A549 (cell line): ENCODE measurements around the gene PLD3. TPM values are rescaled to one million over a fixed set of nuclear protein-coding genes. Genes with fewer than 3 reads are reported as not detected.

Source experiments
- ATAC-seq, 2 experiments: fragments of 200-7000 bp in 1 of 2; fragments of >200 bp in 1 of 2; cut with Nextera tagmentation in 1 of 2; cut with Tn5 transposase in 1 of 2; 3 replicates each; pipeline versions ENCODE4 v1.8.0 to v1.9.1; 2018 to 2020; ENCODE audit warnings: mild to moderate bottlenecking in 1 of 2, moderate library complexity in 1 of 2
- CTCF ChIA-PET: fragments of 300-600 bp; sonication (Branson Sonifier 250); formaldehyde crosslinking; extraction: SDS; loops from one replicate; lab custom pipeline; 2021; ENCODE audit warnings: antibody characterized with exemption, inconsistent platforms; lab: Yijun Ruan, JAX
- POLR2A ChIA-PET: fragments of 350-600 bp; formaldehyde crosslinking; extraction: SDS; loops from one replicate; lab custom pipeline; 2021; ENCODE audit warnings: antibody characterized with exemption, inconsistent platforms; lab: Yijun Ruan, JAX
- DNase-seq, 2 experiments: peaks; one replicate each; pipeline versions ENCODE4 v3.0.0 to v3.0.0-alpha.2; 2011 to 2016; ENCODE audit warnings: low read depth in 1 of 2, low spot score in 1 of 2
- FAIRE-seq: peaks from 2 replicates; lab custom pipeline; 2011; peaks lifted over from hg19 to GRCh38; lab: Jason Lieb, UNC
- H3K27ac ChIP-seq, 2 experiments: fragments of >200 bp; sonication (Bioruptor Twin); formaldehyde crosslinking; 3 replicates each; pipeline ENCODE4 v1.5.1; 2016 to 2017
- H3K4me1 ChIP-seq: fragments of >200 bp; sonication (Bioruptor Twin); formaldehyde crosslinking; 3 replicates; pipeline ENCODE4 v1.6.1; 2016
- H3K4me2 ChIP-seq: fragments of >200 bp; sonication (Bioruptor Twin); formaldehyde crosslinking; 3 replicates; pipeline ENCODE4 v1.6.1; 2016
- H3K4me3 ChIP-seq: fragments of >200 bp; sonication (Bioruptor Twin); formaldehyde crosslinking; 3 replicates; pipeline ENCODE4 v1.5.1; 2016
- H3K9me3 ChIP-seq: fragments of >200 bp; sonication (Bioruptor Twin); formaldehyde crosslinking; 3 replicates; pipeline ENCODE4 v1.6.1; 2016
- CBX2 ChIP-seq: fragments of 200-600 bp; sonication (generic); IDR thresholded peaks from 2 replicates; pipeline ENCODE4 v1.6.1; 2016; ENCODE audit warnings: low read depth, mild to moderate bottlenecking, borderline replicate concordance
- CEBPB ChIP-seq, 2 experiments: fragments of >200 bp in 1 of 2; sonication (Bioruptor Twin) in 1 of 2; formaldehyde crosslinking in 1 of 2; IDR thresholded peaks; 2 replicates each; pipeline ENCODE4 v1.6.1; 2012 to 2016
- CHD2 ChIP-seq: fragments of 150-350 bp; IDR thresholded peaks from 2 replicates; pipeline ENCODE4 v1.6.1; 2014; ENCODE audit warnings: low read length; ENCODE audit not compliant: partially characterized antibody
- CHD4 ChIP-seq: fragments of 200-600 bp; sonication (generic); IDR thresholded peaks from 2 replicates; pipeline ENCODE4 v1.6.1; 2016; ENCODE audit warnings: antibody characterized with exemption, mild to moderate bottlenecking, borderline replicate concordance
- CTCF ChIP-seq: fragments of >200 bp; sonication (Bioruptor Twin); formaldehyde crosslinking; IDR thresholded peaks from 3 replicates; pipeline ENCODE4 v1.5.1; 2016
- EHMT2 ChIP-seq: fragments of 200-600 bp; sonication (generic); IDR thresholded peaks from 2 replicates; pipeline ENCODE4 v1.6.1; 2016; ENCODE audit warnings: antibody characterized with exemption, low read depth, mild to moderate bottlenecking, moderate library complexity
- ELK1 ChIP-seq: fragments of 150-350 bp; IDR thresholded peaks from 2 replicates; pipeline ENCODE4 v1.6.1; 2014; ENCODE audit warnings: low read depth, mild to moderate bottlenecking, low read length
- EP300 ChIP-seq, 2 experiments: fragments of >200 bp; sonication (Bioruptor Twin); formaldehyde crosslinking; IDR thresholded peaks; 2 replicates in 1 of 2; 3 replicates in 1 of 2; pipeline ENCODE4 v1.6.1; 2016 to 2017
- ESRRA ChIP-seq: fragments of 150-350 bp; IDR thresholded peaks from 2 replicates; pipeline ENCODE4 v1.6.1; 2014; ENCODE audit warnings: mild to moderate bottlenecking, low read length, borderline replicate concordance
- FOSB ChIP-seq: fragments of 250-450 bp; sonication (Bioruptor Pico); IDR thresholded peaks from 2 replicates; pipeline ENCODE4 v1.5.0; 2020; ENCODE audit warnings: mild to moderate bottlenecking, moderate library complexity
- GATA3 ChIP-seq: IDR thresholded peaks from 2 replicates; pipeline ENCODE4 v1.6.1; 2012; ENCODE audit warnings: borderline replicate concordance
- JUNB ChIP-seq: fragments of >200 bp; sonication (Bioruptor Twin); formaldehyde crosslinking; IDR thresholded peaks from 2 replicates; pipeline ENCODE4 v1.6.1; 2016
- MAFK ChIP-seq: fragments of 450-650 bp; IDR thresholded peaks from 2 replicates; pipeline ENCODE4 v1.6.1; 2014; ENCODE audit not compliant: partially characterized antibody
- MAZ ChIP-seq: fragments of 150-350 bp; IDR thresholded peaks from 2 replicates; pipeline ENCODE4 v1.6.1; 2014; ENCODE audit warnings: antibody characterized with exemption, low read depth, low read length, borderline replicate concordance
- MYC ChIP-seq: IDR thresholded peaks from 2 replicates; pipeline ENCODE4 v1.6.1; 2012; ENCODE audit warnings: mild to moderate bottlenecking, inconsistent platforms, low read length, improper control_type of control experiment, borderline replicate concordance
- PBX3 ChIP-seq: IDR thresholded peaks from 2 replicates; pipeline ENCODE4 v1.6.1; 2012
- PHF8 ChIP-seq: fragments of 200-600 bp; sonication (generic); IDR thresholded peaks from 2 replicates; pipeline ENCODE4 v1.6.1; 2016; ENCODE audit warnings: low read depth, mild to moderate bottlenecking, antibody characterized with exemption, moderate library complexity, borderline replicate concordance
- POLR2A ChIP-seq: IDR thresholded peaks from 2 replicates; pipeline ENCODE4 v1.6.1; 2012; ENCODE audit warnings: mild to moderate bottlenecking, low read length
- RAD21 ChIP-seq, 2 experiments: fragments of >200 bp in 1 of 2; sonication (Bioruptor Twin) in 1 of 2; formaldehyde crosslinking in 1 of 2; IDR thresholded peaks in 1 of 2; conservative IDR thresholded peaks in 1 of 2; 2 replicates in 1 of 2; 3 replicates in 1 of 2; pipeline ENCODE4 v1.6.1; 2012 to 2018; ENCODE audit warnings: inconsistent platforms in 1 of 2
- RARB ChIP-seq: fragments of 250-450 bp; sonication (Bioruptor Pico); IDR thresholded peaks from 2 replicates; pipeline ENCODE4 v1.8.0; 2021; ENCODE audit warnings: mild to moderate bottlenecking, moderate library complexity
- RCOR1 ChIP-seq: fragments of 150-350 bp; IDR thresholded peaks from 2 replicates; pipeline ENCODE4 v1.6.1; 2014; ENCODE audit warnings: antibody characterized with exemption, low read length, low read depth
- RFX5 ChIP-seq: fragments of 450-650 bp; IDR thresholded peaks from 2 replicates; pipeline ENCODE4 v1.7.1; 2014; ENCODE audit warnings: antibody characterized with exemption, mild to moderate bottlenecking, moderate library complexity
- RNF2 ChIP-seq: fragments of 200-600 bp; sonication (generic); IDR thresholded peaks from 2 replicates; pipeline ENCODE4 v1.6.1; 2016; ENCODE audit warnings: low read depth, mild to moderate bottlenecking, antibody characterized with exemption, moderate library complexity, borderline replicate concordance
- SMC3 ChIP-seq: fragments of >200 bp; sonication (Bioruptor Twin); formaldehyde crosslinking; IDR thresholded peaks from 3 replicates; pipeline ENCODE4 v1.6.1; 2018; ENCODE audit warnings: inconsistent platforms
- TFCP2L1 ChIP-seq: fragments of 250-450 bp; sonication (Bioruptor Pico); IDR thresholded peaks from 2 replicates; pipeline ENCODE4 v1.5.0; 2021; ENCODE audit warnings: mild to moderate bottlenecking
- ZC3H11A ChIP-seq: fragments of 450-650 bp; IDR thresholded peaks from 2 replicates; pipeline ENCODE4 v1.6.1; 2014; ENCODE audit warnings: antibody characterized with exemption, mild to moderate bottlenecking
- ZFP36 ChIP-seq: fragments of 450-650 bp; IDR thresholded peaks from 2 replicates; pipeline ENCODE4 v1.6.1; 2014; ENCODE audit warnings: borderline replicate concordance; ENCODE audit not compliant: partially characterized antibody
- WGBS: methylation state at CpG from one replicate; pipeline ENCODE4 v1.1.6; 2017; ENCODE audit errors: missing lambda C conversion rate; 5-methylcytosine and 5-hydroxymethylcytosine counted together
- polyA plus RNA-seq, 4 experiments: library from polyadenylated mRNA; depleted of rRNA in 3 of 4; stranded (reverse); fragments of >200 nt; fragmentation: RNase III in 1 of 4; extraction: RNeasy Plus Mini Kit Qiagen cat#74134 plus additional on column Dnase treatment in 1 of 4; gene quantifications; 2 replicates in 3 of 4; 3 replicates in 1 of 4; pipeline ENCODE4 v1.2.3, GENCODE V29; 2011 to 2017
- TF ChIP-seq, protein P1 (sequence below): fragments of 250-450 bp; sonication (Bioruptor Pico); IDR thresholded peaks from 2 replicates; pipeline ENCODE4 v1.5.0; 2021; ENCODE audit warnings: mild to moderate bottlenecking, moderate library complexity, borderline replicate concordance
- TF ChIP-seq, protein P2 (sequence below): fragments of 250-450 bp; sonication (Bioruptor Pico); IDR thresholded peaks from 2 replicates; pipeline ENCODE4 v1.5.0; 2020; ENCODE audit warnings: low read depth, mild to moderate bottlenecking, moderate library complexity
- TF ChIP-seq, protein P3 (sequence below): fragments of >200 bp; sonication (Bioruptor Twin); formaldehyde crosslinking; IDR thresholded peaks from 2 replicates; pipeline ENCODE4 v1.6.1; 2016
- TF ChIP-seq, protein P4 (sequence below): fragments of 450-650 bp; IDR thresholded peaks from 2 replicates; pipeline ENCODE4 v1.6.1; 2014; ENCODE audit warnings: antibody characterized with exemption

PLD3 gene
- polyA plus RNA-seq, 2 of the 4 experiments (the other 2 are of a cell fraction) = 265 to 290 TPM

GRCh38 chr19:40425450-40426287 lies 77.2 kb downstream of the PLD3 start, which contains the start of gene SERTAD1:
Gene SERTAD1 (minus strand): TSS chr19:40425992. CDS start chr19:40423546, 2,446 bp downstream.
- Histone ChIP-seq H3K4me2 (peak within 1 kb of the TSS; percentile 98), H3K4me3 (peak within 1 kb of the TSS; percentile 66), H3K27ac (peak within 1 kb of the TSS; percentile 93 to 94), H3K4me1 (peaks cover 25% of the 10 kb centered on the region), H3K9me3 (no peaks in the 10 kb centered on the region)
- DNase-seq (peak; percentile 100), ATAC-seq (peak; percentile 78 to 85), FAIRE-seq (peak; percentile 100)
- WGBS = under 1% methylated on average over 54 of the region's 75 CpGs
- ChIA-PET CTCF (interaction anchor here (0.7 to 46.6 kb wide), 26 partner anchors 2 to 221 kb away, joined by 3 to 950 read pairs (median 4); partner anchors contain the start of genes BLVRB, PRX, SERTAD1 and SERTAD3), POLR2A (interaction anchor here (0.5 to 5.8 kb wide), 44 partner anchors 9 to 990 kb away, joined by 3 to 208 read pairs (median 4); partner anchors contain the start of genes ACTMAP, BLVRB, C19orf47 and PLD3)
- TF ChIP-seq, protein P1, sequence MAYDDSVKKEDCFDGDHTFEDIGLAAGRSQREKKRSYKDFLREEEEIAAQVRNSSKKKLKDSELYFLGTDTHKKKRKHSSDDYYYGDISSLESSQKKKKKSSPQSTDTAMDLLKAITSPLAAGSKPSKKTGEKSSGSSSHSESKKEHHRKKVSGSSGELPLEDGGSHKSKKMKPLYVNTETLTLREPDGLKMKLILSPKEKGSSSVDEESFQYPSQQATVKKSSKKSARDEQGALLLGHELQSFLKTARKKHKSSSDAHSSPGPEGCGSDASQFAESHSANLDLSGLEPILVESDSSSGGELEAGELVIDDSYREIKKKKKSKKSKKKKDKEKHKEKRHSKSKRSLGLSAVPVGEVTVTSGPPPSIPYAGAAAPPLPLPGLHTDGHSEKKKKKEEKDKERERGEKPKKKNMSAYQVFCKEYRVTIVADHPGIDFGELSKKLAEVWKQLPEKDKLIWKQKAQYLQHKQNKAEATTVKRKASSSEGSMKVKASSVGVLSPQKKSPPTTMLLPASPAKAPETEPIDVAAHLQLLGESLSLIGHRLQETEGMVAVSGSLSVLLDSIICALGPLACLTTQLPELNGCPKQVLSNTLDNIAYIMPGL (CRISPR knock-in tag) = peak; percentile 98
- peak; percentile 100 for TF ChIP-seq CTCF
- TF ChIP-seq, protein P2, sequence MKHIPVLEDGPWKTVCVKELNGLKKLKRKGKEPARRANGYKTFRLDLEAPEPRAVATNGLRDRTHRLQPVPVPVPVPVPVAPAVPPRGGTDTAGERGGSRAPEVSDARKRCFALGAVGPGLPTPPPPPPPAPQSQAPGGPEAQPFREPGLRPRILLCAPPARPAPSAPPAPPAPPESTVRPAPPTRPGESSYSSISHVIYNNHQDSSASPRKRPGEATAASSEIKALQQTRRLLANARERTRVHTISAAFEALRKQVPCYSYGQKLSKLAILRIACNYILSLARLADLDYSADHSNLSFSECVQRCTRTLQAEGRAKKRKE (CRISPR knock-in tag) = no peak
- TF ChIP-seq GATA3 = no peak
- TF ChIP-seq RAD21 (conservative IDR thresholded peaks at IDR 0.05 in 1 of 2, IDR thresholded peaks at IDR 0.05 in 1 of 2) = peak; percentile 11 to 73; a peak in 4 of 5 replicates
- TF ChIP-seq RCOR1 = no peak
- TF ChIP-seq FOSB = no peak
- no peak for TF ChIP-seq RNF2
- TF ChIP-seq PBX3 = peak; percentile 81
- TF ChIP-seq EP300 (IDR thresholded peaks at IDR 0.05) = no peak; a peak in 1 of 5 replicates
- no peak; the same call in 1 of the 2 replicates for TF ChIP-seq JUNB
- TF ChIP-seq, protein P3, sequence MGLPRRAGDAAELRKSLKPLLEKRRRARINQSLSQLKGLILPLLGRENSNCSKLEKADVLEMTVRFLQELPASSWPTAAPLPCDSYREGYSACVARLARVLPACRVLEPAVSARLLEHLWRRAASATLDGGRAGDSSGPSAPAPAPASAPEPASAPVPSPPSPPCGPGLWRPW = no peak
- TF ChIP-seq ZC3H11A = no peak
- TF ChIP-seq RARB (CRISPR knock-in tag) = no peak
- no peak for TF ChIP-seq ELK1
- peak; percentile 99 for TF ChIP-seq POLR2A
- TF ChIP-seq ESRRA = no peak
- TF ChIP-seq EHMT2 = no peak
- TF ChIP-seq CEBPB (IDR thresholded peaks at IDR 0.05) = no peak
- TF ChIP-seq CBX2 = no peak
- no peak for TF ChIP-seq CHD4
- no peak for TF ChIP-seq ZFP36
- TF ChIP-seq RFX5 = peak; percentile 95
- peak; percentile 63; the same call in 1 of the 2 replicates for TF ChIP-seq PHF8
- TF ChIP-seq MYC = 0 out of 2 replicates have a peak, but pooled peaks have one; percentile 39
- TF ChIP-seq MAFK = no peak
- peak; percentile 85 for TF ChIP-seq SMC3
- peak; percentile 83; the same call in 1 of the 2 replicates for TF ChIP-seq TFCP2L1 (CRISPR knock-in tag)
- peak; percentile 50 for TF ChIP-seq CHD2
- TF ChIP-seq MAZ = 0 out of 2 replicates have a peak, but pooled peaks have one; percentile 77
- TF ChIP-seq, protein P4, sequence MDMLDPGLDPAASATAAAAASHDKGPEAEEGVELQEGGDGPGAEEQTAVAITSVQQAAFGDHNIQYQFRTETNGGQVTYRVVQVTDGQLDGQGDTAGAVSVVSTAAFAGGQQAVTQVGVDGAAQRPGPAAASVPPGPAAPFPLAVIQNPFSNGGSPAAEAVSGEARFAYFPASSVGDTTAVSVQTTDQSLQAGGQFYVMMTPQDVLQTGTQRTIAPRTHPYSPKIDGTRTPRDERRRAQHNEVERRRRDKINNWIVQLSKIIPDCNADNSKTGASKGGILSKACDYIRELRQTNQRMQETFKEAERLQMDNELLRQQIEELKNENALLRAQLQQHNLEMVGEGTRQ = no peak
